Measurements from ENCODE around the gene CADM1.

CADM1 gene

GRCh38 chr11:115238086-115238485 lies 266.1 kb downstream of the CADM1 start:
- no peak overlapping the region for H3K4me3 ChIP-seq (replicated peaks in 1 of 2; ENCODE audit: low read depth in 2 of 2, low read length in 2 of 2)
- no peak for TF ChIP-seq CTCF (IDR thresholded peaks at IDR 0.05; ENCODE audit: low read depth, low read length)
- DNase-seq (ENCODE audit: low read depth in 2 of 2): no peak

- DNase-seq (ENCODE audit: low read depth in 2 of 2): no peak
- no peak overlapping the region for H3K4me3 ChIP-seq (replicated peaks in 1 of 2; ENCODE audit: low read depth in 2 of 2, low read length in 2 of 2)
- no peak for TF ChIP-seq CTCF (IDR thresholded peaks at IDR 0.05; ENCODE audit: low read depth, low read length)
These were observed 266.6 kb downstream of the CADM1 start for GRCh38 chr11:115237578-115237977.

GRCh38 chr11:115234794-115235193 lies 269.4 kb downstream of the CADM1 start:
- no peak overlapping the region for H3K4me3 ChIP-seq (replicated peaks in 1 of 2; ENCODE audit: low read depth in 2 of 2, low read length in 2 of 2)
- no peak for DNase-seq (ENCODE audit: low read depth in 2 of 2)
- no peak for TF ChIP-seq CTCF (IDR thresholded peaks at IDR 0.05; ENCODE audit: low read depth, low read length)

- DNase-seq (ENCODE audit: low read depth in 2 of 2): peak; percentile 5 to 84
- H3K4me3 ChIP-seq (replicated peaks in 1 of 2; ENCODE audit: low read depth in 2 of 2, low read length in 2 of 2): no peak overlapping the region
- no peak for TF ChIP-seq CTCF (IDR thresholded peaks at IDR 0.05; ENCODE audit: low read depth, low read length)
These were observed 277.7 kb downstream of the CADM1 start for GRCh38 chr11:115226556-115226955.

- TF ChIP-seq CTCF (IDR thresholded peaks at IDR 0.05; ENCODE audit: low read depth, low read length): no peak
These were observed 279.7 kb downstream of the CADM1 start for GRCh38 chr11:115224551-115224950.

GRCh38 chr11:115222863-115223530 lies 281.2 kb downstream of the CADM1 start:
- DNase-seq (ENCODE audit: low read depth in 2 of 2): no peak
- no peak for TF ChIP-seq CTCF (IDR thresholded peaks at IDR 0.05; ENCODE audit: low read depth, low read length)
- H3K4me3 ChIP-seq (replicated peaks in 1 of 2; ENCODE audit: low read depth in 2 of 2, low read length in 2 of 2): no peak overlapping the region

More at GRCh38 chr11:115224551-115224950, 279.7 kb downstream of the CADM1 start:
- H3K4me3 ChIP-seq (replicated peaks in 1 of 2; ENCODE audit: low read depth in 2 of 2, low read length in 2 of 2): no peak overlapping the region
- no peak for DNase-seq (ENCODE audit: low read depth in 2 of 2)

Data from cardiac fibroblast (primary cell).